Uterus (tissue), 2 donors: ENCODE measurements around the gene PSME3IP1.

ENCODE experiments used
- POLR2A ChIP-seq, 2 donors: fragments of 450-650 bp; IDR thresholded peaks; one replicate each; pipeline ENCODE4 v1.6.1; 2016; ENCODE audit warnings: antibody characterized with exemption in 2 of 2, mild to moderate bottlenecking in 1 of 2, moderate library complexity in 1 of 2
- TF ChIP-seq, protein P1 (sequence below), 4 experiments: fragments of 200-600 bp in 2 of 4; fragments of 450-650 bp in 2 of 4; sonication (generic) in 2 of 4; IDR thresholded peaks; one replicate each; pipeline ENCODE4 v1.5.1; 2016 to 2019; ENCODE audit warnings: antibody characterized with exemption in 4 of 4, mild to moderate bottlenecking in 2 of 4, moderate library complexity in 1 of 4

DNA sequence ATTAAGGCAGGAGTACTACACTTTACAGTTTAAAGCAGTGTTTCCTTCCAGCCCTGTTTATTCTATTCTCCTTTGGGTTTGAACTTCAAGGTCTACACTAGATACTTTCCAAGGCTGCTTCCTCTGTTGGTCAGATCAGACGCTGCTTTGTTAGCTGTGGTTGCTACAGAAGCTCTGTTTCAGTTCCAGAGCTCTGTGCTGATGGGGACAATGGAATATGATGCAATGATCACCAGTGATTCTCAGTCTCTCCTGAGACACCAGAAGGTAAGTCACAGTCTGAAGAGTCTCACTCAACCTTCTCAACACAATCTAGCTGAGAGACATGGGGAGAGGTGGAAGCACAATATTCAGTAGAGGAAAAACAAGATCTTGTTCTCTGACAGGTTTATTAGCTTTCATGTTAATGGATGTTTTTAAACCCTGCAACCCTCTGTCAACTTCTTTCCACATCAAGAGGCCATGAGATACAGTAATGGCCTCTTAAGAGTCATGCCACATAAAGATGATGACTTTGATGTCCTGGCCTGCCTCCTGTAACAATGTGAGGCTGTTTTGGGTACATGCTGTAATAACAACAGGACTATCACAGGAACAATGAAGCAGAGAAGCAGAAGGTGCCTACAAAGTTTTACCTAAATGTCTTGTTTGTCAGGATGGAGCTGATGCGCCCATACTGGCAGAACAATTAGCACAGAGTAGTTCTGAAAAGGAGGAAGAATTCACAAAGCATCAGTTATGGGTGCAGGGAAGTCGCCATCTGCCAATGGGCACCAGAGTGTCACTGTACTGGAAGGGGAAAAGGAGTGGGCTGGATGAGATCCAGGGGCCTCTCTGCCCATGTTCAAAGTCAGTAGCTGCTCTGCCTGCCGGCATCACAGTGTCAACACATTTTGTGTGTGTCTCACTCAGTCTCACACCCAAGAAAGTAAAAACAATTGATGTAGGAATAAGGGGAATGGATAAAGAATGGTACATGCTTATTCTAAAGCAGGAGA, 33.4 kb downstream of the PSME3IP1 start:
- TF ChIP-seq, protein P1, sequence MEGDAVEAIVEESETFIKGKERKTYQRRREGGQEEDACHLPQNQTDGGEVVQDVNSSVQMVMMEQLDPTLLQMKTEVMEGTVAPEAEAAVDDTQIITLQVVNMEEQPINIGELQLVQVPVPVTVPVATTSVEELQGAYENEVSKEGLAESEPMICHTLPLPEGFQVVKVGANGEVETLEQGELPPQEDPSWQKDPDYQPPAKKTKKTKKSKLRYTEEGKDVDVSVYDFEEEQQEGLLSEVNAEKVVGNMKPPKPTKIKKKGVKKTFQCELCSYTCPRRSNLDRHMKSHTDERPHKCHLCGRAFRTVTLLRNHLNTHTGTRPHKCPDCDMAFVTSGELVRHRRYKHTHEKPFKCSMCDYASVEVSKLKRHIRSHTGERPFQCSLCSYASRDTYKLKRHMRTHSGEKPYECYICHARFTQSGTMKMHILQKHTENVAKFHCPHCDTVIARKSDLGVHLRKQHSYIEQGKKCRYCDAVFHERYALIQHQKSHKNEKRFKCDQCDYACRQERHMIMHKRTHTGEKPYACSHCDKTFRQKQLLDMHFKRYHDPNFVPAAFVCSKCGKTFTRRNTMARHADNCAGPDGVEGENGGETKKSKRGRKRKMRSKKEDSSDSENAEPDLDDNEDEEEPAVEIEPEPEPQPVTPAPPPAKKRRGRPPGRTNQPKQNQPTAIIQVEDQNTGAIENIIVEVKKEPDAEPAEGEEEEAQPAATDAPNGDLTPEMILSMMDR (IDR thresholded peaks at IDR 0.05), result no peak
- TF ChIP-seq POLR2A (IDR thresholded peaks at IDR 0.05), result no peak
